ENCODE data around the gene ZNF681. TPM values are rescaled to one million over a fixed set of nuclear protein-coding genes. Genes with fewer than 3 reads are reported as not detected.
"Not testable (repeated sequence)": the region's sequence is repeated elsewhere in the genome, so short reads cannot be mapped to it uniquely, and the experiment has no call there.

Gene ZNF681
- total and polyA plus RNA-seq, 8 donors = 0.30 to 2.1 (median 1.3) TPM

GRCh38 chr19:23766951-23767350, 8.3 kb upstream of the ZNF681 start:
- H3K36me3 ChIP-seq = no peaks in the 10 kb centered on the region
- intact Hi-C loops (cut with DNase I) = no loop called here
- H3K9me3 ChIP-seq = no peaks in the 10 kb centered on the region
- H3K27ac ChIP-seq = no peak overlapping the region
- H3K4me1 ChIP-seq = peaks cover 0 to 7% (median 0%) of the 10 kb centered on the region in 3 donors
- FAIRE-seq (no peak), DNase-seq (no peak), ATAC-seq (no peak)
- no peak overlapping the region for H3K4me3 ChIP-seq
- WGBS, 2 donors = 89 to 91% methylated on average over 13 of the region's 13 CpGs
- no peaks in the 10 kb centered on the region for H3K27me3 ChIP-seq
- TF ChIP-seq CTCF (IDR thresholded peaks at IDR 0.05) = no peak

- Histone ChIP-seq H3K4me3 (no peak overlapping the region), H3K4me1 (peaks cover 0 to 7% (median 0%) of the 10 kb centered on the region in 3 donors), H3K27me3 (no peaks in the 10 kb centered on the region), H3K36me3 (no peaks in the 10 kb centered on the region), H3K9me3 (no peaks in the 10 kb centered on the region), H3K27ac (no peak overlapping the region)
- TF ChIP-seq CTCF (IDR thresholded peaks at IDR 0.05) = no peak
- no peak for ATAC-seq
- FAIRE-seq = no peak
- intact Hi-C loops (cut with DNase I) = no loop called here
- DNase-seq = no peak
- 82 to 96% methylated on average over 3 of the region's 3 CpGs for WGBS, 2 donors
Observed at GRCh38 chr19:23764781-23765180, 6.1 kb upstream of the ZNF681 start.

- Histone ChIP-seq H3K27me3 (no peaks in the 10 kb centered on the region), H3K27ac (peak overlapping the region; percentile 74 to 81 (median 80)), H3K4me1 (peaks cover 0 to 7% (median 0%) of the 10 kb centered on the region in 3 donors), H3K4me3 (peak overlapping the region; percentile 73 to 94 (median 82)), H3K9me3 (no peaks in the 10 kb centered on the region), H3K36me3 (no peaks in the 10 kb centered on the region)
- WGBS, 2 donors = 2 to 8% methylated on average over 51 of the region's 51 CpGs
- no peak for TF ChIP-seq CTCF (IDR thresholded peaks at IDR 0.05)
- ATAC-seq (peak; percentile 86 to 94 (median 91)), DNase-seq (peak; percentile 84 to 93 (median 87)), FAIRE-seq (no peak)
- intact Hi-C loops (cut with DNase I) = no loop called here
Observed at GRCh38 chr19:23762884-23763711, 4.4 kb upstream of the ZNF681 start.

GRCh38 chr19:23762548-23762883, 3.8 kb upstream of the ZNF681 start:
- DNase-seq (no peak), FAIRE-seq (no peak), ATAC-seq (no peak)
- 14 to 16% methylated on average over 9 of the region's 9 CpGs for WGBS, 2 donors
- intact Hi-C loops (cut with DNase I) = no loop called here
- Histone ChIP-seq H3K27me3 (no peaks in the 10 kb centered on the region), H3K9me3 (no peaks in the 10 kb centered on the region), H3K36me3 (no peaks in the 10 kb centered on the region), H3K27ac (peak overlapping the region in 3 of 4 donors; percentile 74 to 81 (median 80)), H3K4me3 (peak overlapping the region; percentile 73 to 94 (median 82)), H3K4me1 (peaks cover 0 to 9% (median 0%) of the 10 kb centered on the region in 3 donors)
- TF ChIP-seq CTCF (IDR thresholded peaks at IDR 0.05) = no peak

GRCh38 chr19:23760326-23760725, 1.6 kb upstream of the ZNF681 start:
- FAIRE-seq; ATAC-seq; DNase-seq; intact Hi-C loops (cut with DNase I); H3K4me3 ChIP-seq; H3K4me1 ChIP-seq; H3K27ac ChIP-seq; H3K27me3 ChIP-seq; H3K9me3 ChIP-seq; H3K36me3 ChIP-seq: not testable (repeated sequence)
- WGBS, 2 donors = 85 to 94% methylated on average over 2 of the region's 2 CpGs

- H3K27ac ChIP-seq; H3K4me3 ChIP-seq; H3K9me3 ChIP-seq; FAIRE-seq; H3K27me3 ChIP-seq; H3K4me1 ChIP-seq; ATAC-seq; intact Hi-C loops (cut with DNase I); DNase-seq: not testable (repeated sequence)
- H3K36me3 ChIP-seq = peaks cover 0 to 23% (median 0%) of the 10 kb centered on the region in 3 donors
- WGBS, 2 donors = 92 to 100% methylated on average over 1 of the region's 1 CpG
Observed at GRCh38 chr19:23743633-23744232, 15.0 kb downstream of the ZNF681 start.

GRCh38 chr19:23730729-23731465, 27.8 kb downstream of the ZNF681 start:
- H3K27ac ChIP-seq; DNase-seq; H3K9me3 ChIP-seq; H3K36me3 ChIP-seq; FAIRE-seq; H3K4me3 ChIP-seq; H3K27me3 ChIP-seq; H3K4me1 ChIP-seq; ATAC-seq; intact Hi-C loops (cut with DNase I): not testable (repeated sequence)
- WGBS, 2 donors = 71 to 79% methylated on average over 6 of the region's 6 CpGs

GRCh38 chr19:23724161-23724560, 34.5 kb downstream of the ZNF681 start:
- DNase-seq, FAIRE-seq: not testable (repeated sequence)

More at GRCh38 chr19:23724161-23724560, 34.5 kb downstream of the ZNF681 start:
- H3K27ac ChIP-seq; H3K36me3 ChIP-seq; intact Hi-C loops (cut with DNase I); H3K4me3 ChIP-seq; H3K4me1 ChIP-seq; ATAC-seq; H3K9me3 ChIP-seq; H3K27me3 ChIP-seq: not testable (repeated sequence)
- WGBS, 2 donors = 3 to 11% methylated on average over 2 to 3 of the region's 6 CpGs

Measured in pancreas (tissue), 10 donors.